Brain pericyte (primary cell): Measurements from ENCODE around the gene BCAP31.
"Not testable (repeated sequence)": the region's sequence is repeated elsewhere in the genome, so short reads cannot be mapped to it uniquely, and the experiment has no call there.

Experiments
- DNase-seq: peaks from one replicate; pipeline ENCODE4 v3.0.0-alpha.2; 2012; ENCODE audit warnings: low read depth, low spot score

Gene BCAP31

DNA sequence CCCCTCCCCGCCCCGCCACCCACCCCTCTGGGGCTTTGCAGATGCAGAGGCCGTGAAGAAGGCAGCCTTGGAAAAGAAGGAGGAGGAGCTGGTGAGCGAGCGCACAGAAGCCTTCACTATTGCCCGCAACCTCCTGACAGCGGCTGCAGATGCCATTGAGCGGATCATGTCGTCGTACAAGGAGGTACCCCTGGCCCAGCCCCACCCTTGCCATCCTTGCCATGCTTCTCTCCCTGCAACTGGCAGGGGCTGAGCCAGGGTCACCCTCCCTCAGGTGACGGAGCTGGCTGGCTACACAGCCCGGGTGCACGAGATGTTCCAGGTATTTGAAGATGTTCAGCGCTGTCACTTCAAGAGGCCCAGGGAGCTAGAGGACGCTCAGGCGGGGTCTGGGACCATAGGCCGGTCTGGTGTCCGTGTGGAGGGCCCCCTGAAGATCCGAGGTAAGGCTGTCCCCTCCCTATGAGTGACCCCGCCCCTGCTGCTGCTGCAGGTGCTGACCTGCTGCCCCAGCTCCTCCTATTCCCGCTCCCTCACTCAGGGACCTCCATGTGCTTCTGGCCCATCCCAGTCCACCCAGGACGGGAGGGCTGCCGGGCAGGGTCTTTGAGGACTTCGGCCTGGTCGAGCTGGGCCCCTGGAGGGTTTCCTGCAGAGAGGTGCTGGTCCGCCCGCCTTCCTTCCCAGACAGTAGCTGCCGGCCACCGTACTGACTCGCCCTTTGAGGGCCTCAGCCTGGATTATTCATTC lies 12.1 kb upstream of the BCAP31 start:
- DNase-seq, result no peak

DNA sequence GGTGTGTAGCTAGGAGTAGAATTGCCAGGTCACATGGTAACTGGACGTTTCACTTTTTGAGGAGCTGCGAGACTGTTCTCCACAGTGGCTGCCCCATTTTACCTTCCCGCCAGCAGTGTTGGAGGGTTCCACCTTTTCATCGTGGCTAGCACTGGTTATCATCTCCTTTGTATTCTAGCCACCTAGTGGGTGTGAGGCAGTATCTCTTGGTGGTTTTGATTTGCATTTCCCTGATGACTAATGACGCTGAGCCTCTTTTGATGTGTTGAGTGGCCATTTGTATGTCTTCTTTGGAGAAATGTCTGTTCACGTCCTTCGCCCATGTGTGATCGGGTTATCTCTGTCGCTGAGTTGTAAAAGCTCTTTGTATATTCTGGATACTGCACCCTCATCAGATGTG lies 11.1 kb upstream of the BCAP31 start:
- DNase-seq, result no peak

- no peak for DNase-seq
Measured at GRCh38 chrX:153734871-153735270, 10.7 kb upstream of the BCAP31 start.

DNA sequence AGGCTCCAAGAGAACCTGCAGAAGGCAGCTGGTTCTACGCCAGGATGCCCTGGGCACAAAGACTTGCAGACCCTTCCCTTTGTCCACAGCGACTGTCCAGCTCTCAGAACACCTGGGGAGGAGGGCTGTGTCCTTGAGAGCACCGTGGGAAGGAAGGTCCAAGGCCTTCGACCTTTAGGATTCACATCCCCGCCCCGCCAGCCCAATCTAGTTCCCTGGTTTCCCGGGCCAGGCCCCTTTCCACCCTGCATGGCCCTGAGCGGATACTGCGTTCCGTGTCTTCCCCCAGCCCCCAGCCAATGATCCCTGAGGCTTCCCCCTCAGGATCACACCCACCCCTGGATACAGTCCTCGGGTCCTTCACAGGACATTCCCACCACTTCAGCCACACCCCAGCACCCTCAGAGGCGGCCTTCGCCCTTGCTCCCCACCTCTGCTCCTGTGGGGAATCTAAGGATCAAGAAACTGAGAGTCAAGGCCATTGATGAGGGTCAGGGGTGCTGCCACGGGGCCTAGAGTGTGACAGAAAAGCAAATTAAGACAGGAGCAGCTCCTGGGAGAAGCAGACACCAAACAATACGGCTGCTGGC lies 9.6 kb upstream of the BCAP31 start:
- DNase-seq, result no peak

- DNase-seq, result no peak
Measured at GRCh38 chrX:153732401-153732800, 8.2 kb upstream of the BCAP31 start.

DNA sequence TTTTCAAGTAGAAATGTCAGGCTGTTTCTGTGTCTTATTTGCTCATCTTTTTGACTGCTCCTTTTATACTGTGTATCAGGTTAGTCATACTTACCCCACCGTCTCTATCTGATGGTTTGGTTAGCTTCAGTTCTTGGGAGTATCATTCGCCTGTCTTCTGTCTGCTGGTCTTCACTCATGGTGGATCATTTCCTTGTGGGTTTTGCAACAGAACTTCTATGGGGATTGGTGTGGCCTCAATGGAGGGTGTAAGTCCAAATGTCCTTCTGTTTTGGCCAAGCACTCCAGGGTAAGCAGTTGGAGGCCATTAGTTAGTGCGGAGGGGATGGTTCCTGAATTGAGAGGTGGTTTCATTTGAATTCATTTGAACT lies 7.6 kb upstream of the BCAP31 start:
- no peak for DNase-seq

DNA sequence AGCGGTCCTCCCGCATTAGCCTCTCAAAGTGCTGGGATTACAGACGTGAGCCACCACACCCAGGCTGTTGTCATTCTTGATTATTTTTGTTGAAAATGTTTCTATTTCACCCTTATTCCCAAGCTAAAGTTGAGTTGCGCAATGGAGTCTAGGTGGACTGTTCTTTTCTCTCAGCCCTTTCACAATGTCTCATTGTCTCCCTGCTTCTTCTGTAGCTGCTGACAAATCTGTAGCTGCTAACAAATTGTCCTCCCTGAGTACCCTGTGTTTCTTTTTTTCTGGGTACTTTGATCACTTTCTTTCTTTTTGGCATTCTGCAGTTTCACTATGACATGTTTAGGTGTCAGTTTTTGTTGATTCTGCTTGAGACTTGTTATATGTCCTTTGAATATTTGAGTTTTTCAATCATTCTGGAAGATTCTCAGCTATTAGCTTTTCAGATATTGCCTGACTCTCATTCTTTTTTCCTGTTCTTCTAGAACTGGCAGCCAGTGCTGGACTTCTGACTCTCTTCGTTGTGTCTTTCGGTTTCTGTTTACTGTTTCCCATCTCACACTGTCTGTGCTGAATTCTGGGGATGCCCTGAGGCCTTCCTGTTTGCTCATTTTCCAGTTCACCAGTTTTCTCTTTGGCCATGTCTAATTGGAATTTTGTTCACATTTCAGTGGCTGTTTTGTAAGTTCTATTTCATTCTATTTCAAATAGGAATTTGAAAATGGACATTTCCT lies 7.1 kb upstream of the BCAP31 start:
- no peak for DNase-seq

DNA sequence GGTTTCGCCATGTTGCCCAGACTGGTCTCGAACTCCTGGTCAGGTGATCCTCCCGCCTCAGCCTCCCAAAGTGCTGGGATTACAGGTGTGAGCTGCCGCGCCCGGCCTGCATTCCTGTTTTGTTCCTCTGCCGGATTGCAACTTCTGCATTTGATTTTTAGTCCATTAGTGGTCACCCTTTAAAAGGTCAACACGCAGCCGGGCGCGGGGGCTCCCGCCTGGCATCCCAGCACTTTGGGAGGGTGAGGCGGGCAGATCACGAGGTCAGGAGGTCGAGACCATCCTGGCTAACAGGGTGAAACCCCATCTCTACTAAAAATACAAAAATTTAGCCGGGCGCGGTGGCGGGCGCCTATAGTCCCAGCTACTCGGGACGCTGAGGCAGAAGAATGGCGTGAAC lies 5.9 kb upstream of the BCAP31 start:
- not testable (repeated sequence) for DNase-seq

DNA sequence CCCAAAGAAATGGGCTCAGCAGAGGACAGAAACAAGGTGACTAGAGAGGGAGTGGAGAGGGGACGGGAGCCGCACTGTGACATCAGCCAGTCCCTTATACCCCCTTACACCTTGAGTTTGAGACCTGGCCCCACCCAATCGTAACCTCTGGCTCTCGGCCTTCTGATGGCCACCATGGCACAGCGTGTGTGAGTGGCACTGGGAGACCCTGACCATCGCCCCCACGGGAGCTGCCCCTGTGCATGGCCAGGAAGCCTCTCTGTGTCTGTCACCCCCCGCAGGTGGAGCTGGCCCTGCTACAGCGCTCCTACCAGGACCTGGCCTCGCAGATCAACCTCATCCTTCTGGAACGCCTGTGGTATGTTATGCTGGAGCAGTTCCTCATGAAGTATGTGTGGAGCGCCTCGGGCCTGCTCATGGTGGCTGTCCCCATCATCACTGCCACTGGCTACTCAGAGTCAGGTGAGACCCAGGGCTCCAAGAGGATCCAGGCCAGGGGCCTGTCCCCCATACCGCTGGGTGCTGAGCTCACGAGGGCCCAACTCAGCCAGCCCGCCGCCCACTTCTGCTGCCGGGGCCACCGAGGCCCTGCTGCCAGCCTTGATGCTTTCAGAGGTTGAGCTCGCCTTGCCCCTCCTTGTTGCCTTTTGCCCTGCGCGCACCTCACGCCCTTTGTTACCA lies 4.9 kb upstream of the BCAP31 start:
- no peak for DNase-seq

- no peak for DNase-seq
Measured at GRCh38 chrX:153728095-153728494, 3.9 kb upstream of the BCAP31 start.

GRCh38 chrX:153727123-153727931 lies 3.1 kb upstream of the BCAP31 start:
- no peak for DNase-seq

GRCh38 chrX:153726286-153727122 lies 2.3 kb upstream of the BCAP31 start:
- DNase-seq, result no peak

- no peak for DNase-seq
Measured at GRCh38 chrX:153725832-153726285, 1.7 kb upstream of the BCAP31 start.

GRCh38 chrX:153725039-153725831 lies 1.0 kb upstream of the BCAP31 start:
- no peak for DNase-seq

GRCh38 chrX:153723351-153724251 lies 586 bp downstream of the BCAP31 start:
- no peak for DNase-seq

DNA sequence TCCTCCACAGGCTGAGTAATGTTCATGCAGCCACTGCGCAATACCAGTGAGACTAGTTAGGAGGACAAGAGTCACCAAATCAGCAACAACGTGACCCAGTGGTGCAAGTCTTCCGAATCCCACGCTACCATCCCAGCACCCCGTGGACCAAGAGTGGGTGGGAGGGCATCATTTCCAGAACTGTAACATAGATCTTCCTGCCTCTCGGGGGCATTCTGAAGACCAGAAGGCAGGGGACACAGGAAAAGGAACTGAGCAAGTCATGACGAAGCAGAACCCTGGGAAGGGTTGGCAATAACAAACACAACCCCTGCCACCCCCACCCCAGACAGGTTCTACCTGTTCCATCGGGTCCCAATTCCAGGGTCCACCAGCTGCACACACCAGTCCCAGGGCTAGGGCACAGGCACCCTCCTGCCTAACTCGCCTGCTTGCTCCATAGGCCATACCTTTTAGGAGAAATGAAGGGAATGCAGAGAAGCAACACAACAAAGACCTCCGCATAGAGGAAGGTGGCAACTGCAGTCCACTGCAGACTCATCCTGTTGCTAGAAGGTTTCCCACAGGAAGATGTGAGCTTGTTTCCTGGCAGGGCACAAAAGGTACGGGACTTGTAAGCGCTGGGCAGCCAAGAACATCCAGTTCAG lies 1.4 kb downstream of the BCAP31 start:
- no peak for DNase-seq

- no peak for DNase-seq
Measured at GRCh38 chrX:153719701-153720100, 4.5 kb downstream of the BCAP31 start.

DNA sequence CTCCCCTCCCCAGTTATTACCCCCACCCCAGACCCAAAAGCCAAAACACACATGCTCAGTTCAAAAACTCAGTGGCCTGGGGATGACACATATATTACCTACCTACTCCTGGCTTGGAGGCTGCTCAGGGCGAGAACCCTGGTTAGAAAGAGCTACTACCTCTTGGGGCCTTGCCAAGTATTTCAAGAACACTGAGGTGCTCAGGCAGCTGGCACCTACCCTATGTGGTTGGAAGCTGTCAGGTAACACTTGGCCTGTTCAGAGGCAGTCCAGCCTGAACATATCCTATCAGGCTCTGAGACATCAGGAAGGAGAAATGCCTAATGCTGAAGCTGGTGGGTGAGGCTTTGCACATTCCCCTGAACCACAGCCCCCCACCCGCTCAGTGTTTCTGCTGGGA lies 4.9 kb downstream of the BCAP31 start:
- no peak for DNase-seq
